H1 (cell line): ENCODE results near the gene SEMA5B.

Experiments used
- CREB1 ChIP-seq: IDR thresholded peaks from 2 replicates; pipeline ENCODE4 v1.6.1; 2012; ENCODE audit warnings: inconsistent platforms
- POLR2AphosphoS5 ChIP-seq: IDR thresholded peaks from 2 replicates; pipeline ENCODE4 v1.6.1; 2011; ENCODE audit warnings: low read depth, low read length

- no peak for TF ChIP-seq CREB1
- no peak for TF ChIP-seq POLR2AphosphoS5
Observed at GRCh38 chr3:123013876-123014275, 13.7 kb downstream of the SEMA5B start.
